Middle frontal gyrus (tissue), 1 donor: ENCODE results near the gene CPT2.

Experiments
- DNase-seq: peaks from one replicate; pipeline ENCODE4 v3.0.0-alpha.2; 2015; ENCODE audit warnings: low spot score; ENCODE audit errors: extremely low spot score

CPT2 gene

DNA sequence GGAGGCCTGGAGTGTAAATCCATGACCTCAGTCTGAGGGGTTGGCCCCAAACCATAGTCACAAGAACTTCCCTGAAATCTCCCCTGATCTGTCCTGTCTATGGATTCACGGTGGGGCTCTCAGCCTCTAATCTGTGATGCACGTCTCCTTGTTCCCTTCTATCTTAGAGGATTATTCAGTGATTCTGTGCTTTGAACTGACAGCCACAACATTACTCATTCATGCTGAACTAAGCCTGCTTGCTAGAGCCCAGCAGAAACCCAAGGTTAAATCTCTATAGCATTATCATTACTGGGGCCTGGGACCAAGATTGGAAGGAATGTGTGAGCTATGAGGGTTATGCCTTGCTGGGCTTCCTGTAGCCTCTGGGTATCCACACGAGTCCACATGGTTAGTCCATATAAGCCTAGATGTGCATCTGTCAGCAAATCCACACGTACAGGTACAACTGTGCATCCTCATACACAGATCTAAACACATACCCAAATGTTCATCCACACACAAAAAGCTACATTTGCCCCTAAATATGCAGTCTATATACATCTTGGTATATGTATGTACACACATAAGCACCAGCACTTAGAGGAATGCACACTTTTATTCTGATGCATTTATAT lies 64.1 kb downstream of the CPT2 start:
- DNase-seq, result no peak

DNA sequence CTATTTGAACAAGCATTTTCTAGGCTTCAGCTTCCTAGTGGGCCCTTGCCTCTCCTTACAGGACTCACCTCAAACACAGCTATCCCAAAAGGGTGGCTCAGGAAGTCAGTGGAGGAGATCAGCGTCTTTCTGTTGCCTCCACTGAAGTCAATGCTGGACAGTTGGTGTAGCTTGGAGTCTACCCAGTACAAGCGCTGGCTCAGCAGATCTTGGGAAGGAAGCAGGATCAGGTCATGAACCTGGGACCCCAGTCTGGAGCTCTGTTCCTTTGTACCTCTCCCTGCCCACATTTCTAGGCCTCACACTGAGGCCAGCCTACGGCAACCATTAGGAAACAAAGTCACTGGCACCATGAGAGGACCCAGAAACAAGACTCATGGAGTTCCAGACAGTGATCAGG lies 65.4 kb downstream of the CPT2 start:
- DNase-seq, result no peak
